SW 1271 (cell line): ENCODE measurements around the gene COPA.
A peak's percentile ranks its signal among the peaks of the same experiment; 100 is the strongest.
"Not testable (repeated sequence)": the region's sequence is repeated elsewhere in the genome, so short reads cannot be mapped to it uniquely, and the experiment has no call there.

ENCODE experiments used
- DNase-seq, 2 experiments: peaks; one replicate each; lab custom pipeline; 2025; lab: John Stamatoyannopoulos, UW

The COPA gene

GRCh38 chr1:160325252-160325651, 17.8 kb downstream of the COPA start:
- no peak for DNase-seq

GRCh38 chr1:160322831-160323230, 20.2 kb downstream of the COPA start:
- DNase-seq: no peak

DNA sequence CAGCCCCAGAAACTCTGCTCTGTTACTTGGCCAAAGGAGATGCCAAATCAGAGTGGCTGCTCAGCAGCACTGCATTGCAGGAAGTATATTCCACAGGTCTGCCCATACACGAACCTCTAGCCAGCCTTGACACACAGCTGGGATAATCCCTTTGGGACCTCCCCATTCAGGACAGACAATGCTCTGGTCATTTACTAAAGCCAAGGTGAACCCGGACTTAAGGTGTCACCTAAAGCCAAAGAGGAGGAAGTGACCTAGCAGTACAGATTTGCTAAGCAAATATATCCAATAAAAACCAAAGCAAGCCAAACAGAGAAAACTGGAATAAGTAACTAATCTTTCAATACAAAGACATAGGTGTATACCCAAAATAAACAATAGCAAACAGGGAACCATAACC, 27.7 kb downstream of the COPA start:
- DNase-seq: no peak

GRCh38 chr1:160309571-160309970, 33.5 kb downstream of the COPA start:
- no peak for DNase-seq

DNA sequence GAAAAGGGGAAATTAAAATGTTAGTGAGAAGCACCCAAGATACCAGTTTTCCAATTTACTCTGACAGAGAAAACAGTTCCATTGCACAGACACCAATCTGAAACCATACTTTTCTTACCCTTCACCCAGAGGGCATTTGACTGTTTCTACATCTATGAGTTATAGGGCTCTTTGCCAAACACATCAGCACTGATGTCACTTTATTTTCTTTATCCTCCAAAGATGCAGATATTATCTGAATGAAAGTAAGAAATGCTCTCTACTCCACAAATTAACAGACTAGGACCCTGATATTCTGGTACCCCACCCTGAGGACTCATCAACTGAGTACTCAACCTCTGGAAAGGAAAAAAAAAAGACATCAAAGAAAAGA, 33.9 kb downstream of the COPA start:
- DNase-seq: no peak

DNA sequence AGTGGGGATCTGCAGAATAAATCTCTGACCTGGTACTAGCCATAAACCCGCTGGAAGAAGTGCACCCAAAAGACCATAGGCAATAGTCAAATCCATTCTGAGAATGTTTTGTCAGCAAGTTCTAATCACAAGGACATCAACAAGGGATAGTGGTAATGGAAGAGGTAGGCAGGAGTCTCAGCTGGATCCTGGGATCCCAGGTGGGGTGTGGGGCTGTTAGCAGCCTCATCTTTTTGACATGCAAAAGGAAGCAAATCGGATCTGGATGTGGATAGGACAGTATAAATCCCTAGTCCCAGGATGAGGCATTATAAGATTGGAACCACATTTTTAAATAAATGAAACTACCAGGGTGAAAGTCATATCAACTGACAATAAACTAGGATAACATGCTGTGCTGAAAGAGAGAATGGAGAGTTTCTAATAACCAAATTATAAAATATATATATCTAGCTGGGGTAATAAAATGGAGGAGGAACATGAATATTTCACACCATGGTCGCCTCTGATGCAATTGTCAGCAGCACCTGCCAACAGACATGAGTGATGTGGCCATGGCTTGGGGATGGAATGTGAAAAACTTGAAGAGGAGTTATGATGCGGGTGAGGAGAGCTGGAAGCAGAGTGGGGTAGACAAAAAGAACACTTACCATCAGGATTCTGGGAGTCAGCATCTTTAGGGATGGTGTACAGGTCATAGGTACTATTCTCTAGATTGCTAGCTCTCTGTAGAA, 34.4 kb downstream of the COPA start:
- DNase-seq: no peak

GRCh38 chr1:160307118-160307791, 35.8 kb downstream of the COPA start:
- no peak for DNase-seq

- no peak for DNase-seq
Measured at GRCh38 chr1:160300173-160300572, 42.9 kb downstream of the COPA start.

GRCh38 chr1:160296036-160296435, 47.0 kb downstream of the COPA start:
- DNase-seq: no peak

DNA sequence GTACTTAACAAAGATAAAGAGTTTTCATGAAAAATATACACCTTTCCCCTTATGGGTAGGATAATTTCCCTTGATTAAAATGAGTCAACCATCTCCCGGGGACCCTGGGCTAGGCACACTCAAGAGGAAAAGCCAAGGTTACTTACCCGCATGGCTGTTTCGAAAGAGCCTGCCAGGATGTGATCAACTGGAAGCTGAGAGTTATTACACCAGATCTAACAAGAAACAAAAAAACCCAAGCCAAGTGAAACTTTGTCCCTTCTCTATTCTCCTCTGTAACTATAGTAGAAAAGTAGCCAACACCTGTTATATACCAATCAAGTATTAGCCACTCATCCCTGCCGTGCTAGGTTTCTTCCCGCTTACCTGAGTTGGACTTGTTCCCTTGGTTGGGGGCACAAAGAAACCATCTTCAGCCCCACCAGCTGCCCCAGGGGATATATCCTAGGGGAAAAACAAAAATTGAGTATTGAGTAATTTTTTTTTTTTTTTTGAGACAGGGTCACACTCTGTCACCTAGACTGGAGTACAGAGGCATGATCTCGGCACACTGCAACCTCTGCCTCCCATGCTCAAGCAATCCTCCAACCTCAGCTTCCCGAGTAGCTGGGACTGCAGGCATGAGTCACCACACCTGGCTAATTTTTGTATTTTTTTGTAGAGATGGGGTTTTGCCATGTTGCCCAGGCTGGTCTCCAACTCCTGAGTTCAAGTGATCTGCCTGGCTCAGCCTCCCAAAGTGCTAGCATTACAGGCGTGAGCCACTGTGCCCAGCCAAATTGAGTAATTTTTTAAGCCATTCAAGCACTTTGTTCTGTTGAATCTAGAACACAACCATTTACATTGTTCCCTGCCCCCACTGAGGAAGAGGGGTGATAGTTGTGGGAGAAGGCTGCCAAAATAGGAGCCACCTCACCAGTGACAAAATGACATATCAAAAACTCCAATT, 49.8 kb downstream of the COPA start:
- DNase-seq: no peak

DNA sequence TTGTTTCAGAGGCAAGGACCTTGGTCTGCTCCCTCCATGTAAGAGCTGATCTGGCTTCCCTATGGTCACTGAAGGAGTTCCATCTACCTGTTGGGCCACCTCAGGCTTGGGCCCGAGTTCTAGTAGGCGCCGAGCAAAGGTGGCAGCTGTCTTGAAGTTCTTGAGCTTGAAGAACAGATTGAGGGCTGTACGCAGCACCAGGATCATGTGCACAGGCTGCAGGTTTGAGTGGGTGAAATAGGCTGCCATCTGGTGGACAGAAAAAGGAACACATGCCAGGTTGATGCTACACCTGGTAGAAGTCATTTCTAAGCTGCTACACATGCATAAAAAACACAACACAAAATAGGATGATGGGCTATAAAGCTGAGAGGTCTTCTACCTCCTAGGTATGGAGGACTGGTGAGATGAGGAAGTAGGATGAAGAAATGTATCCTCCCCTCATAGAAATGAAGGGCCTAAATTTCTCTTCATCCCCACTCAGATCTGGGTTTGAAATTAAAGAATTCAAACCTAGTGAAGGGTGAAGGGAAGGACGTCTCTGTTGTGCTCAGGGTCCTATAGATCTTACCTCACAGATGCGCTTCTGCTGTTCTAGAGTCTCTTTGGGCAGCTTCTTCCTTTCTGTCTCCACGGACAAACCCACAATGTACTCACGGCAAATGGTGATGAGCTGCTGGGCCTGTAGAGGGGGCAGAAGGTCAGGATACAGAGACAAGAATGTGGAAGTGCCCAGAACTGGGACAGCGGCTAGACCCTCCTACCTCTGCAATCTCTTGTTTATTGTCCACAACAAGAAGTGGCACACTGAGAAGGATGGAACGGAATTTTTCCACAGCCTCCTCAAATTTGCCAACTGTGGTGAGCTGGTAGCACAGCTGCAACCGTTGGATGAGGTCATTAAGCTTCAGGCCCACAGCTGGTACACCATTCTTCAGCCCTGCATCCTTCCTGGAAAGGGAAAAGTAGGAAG, 51.5 kb downstream of the COPA start:
- peak in 1 of 2 experiments; percentile 36 for DNase-seq

- DNase-seq: not testable (repeated sequence)
Measured at GRCh38 chr1:160287769-160288168, 55.3 kb downstream of the COPA start.

- no peak for DNase-seq
Measured at GRCh38 chr1:160285506-160285905, 57.5 kb downstream of the COPA start.

DNA sequence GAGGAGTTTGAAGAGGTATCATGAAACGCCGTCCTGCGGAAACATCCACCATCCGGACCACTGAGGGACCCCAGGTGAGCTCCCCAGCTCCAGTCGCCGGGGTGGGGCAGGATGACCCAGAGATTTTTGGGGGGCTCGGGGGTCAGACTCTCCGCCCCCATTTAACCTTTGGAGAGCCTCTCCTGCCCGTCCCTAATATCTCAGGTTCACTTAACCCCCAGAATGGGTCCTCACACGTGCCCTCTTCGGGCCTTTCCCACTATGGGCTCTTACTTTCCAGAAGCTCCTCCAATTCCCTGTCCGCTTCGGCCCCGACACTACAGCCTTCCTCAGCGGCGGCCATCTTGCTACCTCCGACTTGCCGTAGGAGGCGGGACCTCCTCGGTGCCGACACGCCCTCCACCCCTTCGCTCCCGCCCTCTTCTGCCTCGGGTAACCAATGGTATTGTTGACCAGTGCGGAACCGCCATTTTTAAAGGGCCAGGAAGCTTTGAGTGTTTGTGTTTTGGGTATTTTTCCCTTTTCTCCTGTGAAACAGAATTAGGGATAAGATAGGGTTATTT, 58.2 kb downstream of the COPA start, which contains the start of gene PEX19:
Gene PEX19, minus strand, starts transcription at position 352 of the 563 bp plus-strand sequence. Its CDS starts 9 bp downstream, at position 343.
- peak; percentile 8 to 79 for DNase-seq

DNA sequence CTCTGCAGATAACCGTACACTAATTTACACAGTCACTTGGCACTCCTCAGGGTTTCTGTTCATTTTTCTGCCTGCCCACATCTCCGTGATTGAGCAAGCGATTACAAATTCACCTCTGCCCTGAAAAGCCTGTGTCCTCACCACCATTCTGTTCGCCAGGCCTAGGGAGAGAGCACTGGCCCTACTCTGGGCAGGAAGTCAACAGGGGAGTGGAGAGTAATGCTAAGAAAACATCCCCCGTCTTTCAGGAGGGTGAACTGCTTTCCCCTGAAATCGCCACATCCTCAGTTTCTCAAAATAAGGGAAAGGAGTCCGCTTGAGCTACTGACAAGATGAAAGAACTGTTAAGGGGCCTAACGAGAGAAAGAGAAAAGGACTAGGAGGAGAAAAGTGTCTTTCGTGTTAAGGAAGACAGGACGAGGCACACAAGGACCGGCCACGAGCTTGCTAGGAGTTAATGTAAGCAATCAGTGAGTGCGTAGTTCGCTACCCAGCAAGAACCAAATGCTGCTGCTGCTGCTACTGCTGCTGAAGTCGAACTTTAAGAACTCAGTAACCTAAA, 58.7 kb downstream of the COPA start:
- no peak for DNase-seq

GRCh38 chr1:160282807-160283206, 60.2 kb downstream of the COPA start:
- no peak for DNase-seq

DNA sequence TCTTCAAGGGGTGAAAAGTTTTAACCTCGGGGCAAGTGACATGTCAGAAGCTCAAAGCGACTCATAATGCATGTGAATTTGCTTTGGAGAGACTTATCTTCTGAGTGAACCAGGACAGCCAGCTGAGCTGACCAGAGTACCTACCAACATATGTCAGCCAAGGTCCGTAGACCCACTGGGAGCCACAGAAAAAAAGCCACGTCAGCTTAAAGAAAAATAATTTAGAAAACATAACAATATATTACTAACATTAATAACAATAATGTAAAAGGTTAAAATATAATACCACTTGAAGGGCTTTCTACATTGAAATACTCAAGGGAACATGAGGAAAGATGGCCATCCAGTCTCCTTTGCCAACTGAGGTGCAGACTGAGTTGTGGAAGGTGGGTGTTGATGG, 65.1 kb downstream of the COPA start:
- DNase-seq: no peak

- DNase-seq: no peak
Measured at GRCh38 chr1:160277330-160277729, 65.7 kb downstream of the COPA start.

- no peak for DNase-seq
Measured at GRCh38 chr1:160271025-160271424, 72.0 kb downstream of the COPA start.

DNA sequence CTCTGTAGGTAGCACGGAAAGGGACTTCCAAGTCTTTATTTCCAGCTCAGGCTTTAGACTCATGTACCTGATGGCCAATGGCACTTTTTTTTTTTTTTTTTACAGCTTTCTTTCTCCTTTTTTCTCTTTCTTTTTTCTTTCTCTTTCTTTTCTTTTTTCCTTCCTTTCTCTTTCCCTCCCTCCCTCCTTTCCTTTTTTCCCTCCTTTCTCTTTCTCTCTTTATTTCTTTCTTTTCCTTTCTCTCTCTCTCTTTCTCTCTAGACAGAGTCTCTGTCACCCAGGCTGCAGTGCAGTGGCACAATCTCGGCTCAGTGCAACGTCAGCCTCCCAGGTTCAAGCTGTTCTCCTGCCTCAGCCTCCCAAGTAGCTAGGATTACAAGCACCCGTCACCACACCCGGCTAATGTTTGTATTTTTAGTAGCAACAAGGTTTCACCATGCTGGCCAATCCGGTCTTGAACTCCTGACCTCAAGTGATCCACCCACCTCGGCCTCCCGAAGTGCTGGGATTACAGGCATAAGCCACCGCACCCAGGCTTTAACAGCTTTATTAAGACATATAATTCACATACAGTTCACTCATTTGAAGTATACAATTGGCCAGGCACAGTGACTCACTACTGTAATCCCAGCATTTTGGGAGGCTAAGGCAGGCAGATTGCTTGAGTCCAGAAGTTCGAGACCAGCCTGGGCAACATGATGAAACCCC, 75.6 kb downstream of the COPA start:
- no peak for DNase-seq
